ENCODE data around the gene OSBP. TPM values are rescaled to one million over a fixed set of nuclear protein-coding genes. Genes with fewer than 3 reads are reported as not detected.
A peak's percentile ranks its signal among the peaks of the same experiment; 100 is the strongest.

Gene OSBP
- total RNA-seq = 10 to 100 TPM; 41.2 to 44.3 TPM
- 29.1 TPM for polyA plus RNA-seq (2013, experiment 1 of 2)
- polyA plus RNA-seq (2013, experiment 2 of 2) = 28.9 TPM
- long read RNA-seq, experiment 1, full-length matches to known transcripts = 3 of 15 reads
- long read RNA-seq, experiment 1, partial matches to known transcripts = 4 of 15 reads
- long read RNA-seq, experiment 1, other reads (novel, unspliced or antisense) = 8 of 15 reads
- long read RNA-seq, experiment 2, full-length matches to known transcripts = 127 of 157 reads
- long read RNA-seq, experiment 2, partial matches to known transcripts = 8 of 157 reads
- long read RNA-seq, experiment 2, other reads (novel, unspliced or antisense) = 22 of 157 reads
- long read RNA-seq, experiment 3, full-length matches to known transcripts = 1 of 23 reads
- long read RNA-seq, experiment 3, partial matches to known transcripts = 18 of 23 reads
- long read RNA-seq, experiment 3, other reads (novel, unspliced or antisense) = 4 of 23 reads
- long read RNA-seq, experiment 4, partial matches to known transcripts = 5 of 8 reads
- long read RNA-seq, experiment 4, other reads (novel, unspliced or antisense) = 3 of 8 reads

DNA sequence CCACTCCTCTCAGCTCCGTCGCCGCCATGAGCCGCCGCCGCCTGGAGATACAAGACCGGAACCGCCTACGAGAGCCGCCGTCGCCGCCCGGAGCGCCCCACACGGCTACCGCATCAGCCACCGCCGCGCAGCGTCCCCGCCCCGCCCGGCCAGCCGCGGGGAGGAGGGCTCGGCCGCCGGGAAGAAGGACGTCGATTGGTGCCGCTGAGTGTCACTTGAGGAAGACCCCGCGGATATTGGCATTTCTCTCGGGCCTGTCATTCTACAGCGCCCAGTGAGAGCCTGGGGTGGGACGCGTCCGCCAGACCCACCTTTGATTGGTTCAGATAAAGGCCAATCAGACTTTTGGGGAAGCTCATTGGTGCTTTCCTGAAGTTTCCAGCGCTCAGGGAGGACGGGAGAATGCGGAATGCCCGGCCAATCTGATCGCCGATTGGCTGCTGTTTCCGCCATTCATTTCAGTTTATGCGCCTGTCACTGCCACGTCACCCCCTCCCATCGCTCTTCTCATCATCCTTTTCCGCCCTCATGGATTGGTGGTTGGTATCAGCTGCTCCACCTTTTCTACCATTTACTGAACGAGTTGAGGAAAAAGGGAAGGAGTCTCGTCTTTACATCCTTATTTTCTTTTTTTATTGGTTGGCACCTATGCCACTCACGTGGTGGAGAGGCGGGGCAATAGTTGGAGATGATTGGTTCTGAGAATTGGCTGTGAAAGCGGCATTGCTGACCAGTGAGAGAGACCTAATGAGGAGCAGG, at the start of gene OSBP:
Gene OSBP, minus strand, starts transcription at position 138 of the 759 bp plus-strand sequence. Its CDS starts 110 bp downstream, at position 28.
- WGBS, 2 experiments (ENCODE audit: insufficient coverage in 1 of 2, insufficient read length in 1 of 2) = 0% methylated on average over 20 to 55 of the region's 55 CpGs
- peaks cover 6% of the 10 kb centered on the region for H3K36me3 Mint-ChIP-seq (ENCODE audit: low read depth)
- DNase-seq = peak; percentile 100

DNA sequence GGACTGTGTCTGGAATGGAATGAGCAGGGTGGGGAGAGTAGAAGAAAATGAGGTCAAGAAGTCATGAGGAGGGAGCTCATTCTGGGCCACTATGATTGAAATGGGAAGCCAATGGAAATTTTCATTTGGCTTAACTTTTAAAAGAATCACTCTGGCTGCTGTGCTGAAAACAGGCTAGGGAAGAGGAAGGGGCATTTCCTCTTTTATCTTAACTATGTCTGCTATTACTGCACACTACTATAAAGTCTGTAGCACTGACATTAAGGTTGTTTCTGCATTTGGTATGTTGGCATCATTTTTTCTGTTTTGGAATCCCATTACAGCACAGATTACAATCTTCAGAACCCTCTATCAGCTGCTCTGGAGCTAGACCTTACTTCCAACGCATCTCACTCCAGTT, 45.0 kb upstream of the OSBP start:
- H3K4me1 Mint-ChIP-seq = peaks cover 5% of the 10 kb centered on the region
- no peaks in the 10 kb centered on the region for H3K27me3 Mint-ChIP-seq (ENCODE audit: insufficient read depth)
- no peaks in the 10 kb centered on the region for H3K9me3 Mint-ChIP-seq
- WGBS, 2 experiments (ENCODE audit: insufficient coverage in 1 of 2, insufficient read length in 1 of 2) = 92% methylated on average over 1 of the region's 1 CpG
- no peak overlapping the region for H3K4me3 Mint-ChIP-seq
- H3K36me3 ChIP-seq (ENCODE audit: control insufficient read depth, insufficient read depth, low read length) = peaks cover 97% of the 10 kb centered on the region
- no peak overlapping the region for H3K27ac ChIP-seq (ENCODE audit: low read depth, low read length)
- H3K36me3 Mint-ChIP-seq (ENCODE audit: low read depth) = peaks cover 68% of the 10 kb centered on the region
- H3K27me3 ChIP-seq (ENCODE audit: control insufficient read depth, insufficient read depth, low read length, poor library complexity, severe bottlenecking) = no peaks in the 10 kb centered on the region
- no peak for DNase-seq
- H3K27ac Mint-ChIP-seq = peak overlapping the region; percentile 73
- no peak for TF ChIP-seq CTCF (conservative IDR thresholded peaks at IDR 0.05)
- H3K9ac ChIP-seq (ENCODE audit: extremely low read depth, low read length, poor library complexity, severe bottlenecking) = no peak overlapping the region
- no peaks in the 10 kb centered on the region for H3K4me1 ChIP-seq (ENCODE audit: control insufficient read depth, insufficient read depth, low read length)
- H3K9me3 ChIP-seq (ENCODE audit: control insufficient read depth, low read length) = no peaks in the 10 kb centered on the region
- H3K4me3 ChIP-seq (ENCODE audit: low read length) = no peak overlapping the region

More for the DNA sequence above, at the start of gene OSBP:
- Histone ChIP-seq H3K27me3 (ENCODE audit: control insufficient read depth, insufficient read depth, low read length, poor library complexity, severe bottlenecking) (no peaks in the 10 kb centered on the region), H3K4me3 (ENCODE audit: low read length) (peak within 1 kb of the TSS; percentile 98), H3K9ac (ENCODE audit: extremely low read depth, low read length, poor library complexity, severe bottlenecking) (peak within 1 kb of the TSS; percentile 64), H3K27ac (ENCODE audit: low read depth, low read length) (peak within 1 kb of the TSS; percentile 66), H3K36me3 (ENCODE audit: control insufficient read depth, insufficient read depth, low read length) (peaks cover 17% of the 10 kb centered on the region), H3K9me3 (ENCODE audit: control insufficient read depth, low read length) (no peaks in the 10 kb centered on the region), H3K4me1 (ENCODE audit: control insufficient read depth, insufficient read depth, low read length) (peaks cover 8% of the 10 kb centered on the region)
- peak within 1 kb of the TSS; percentile 88 for H3K4me3 Mint-ChIP-seq
- TF ChIP-seq CTCF (conservative IDR thresholded peaks at IDR 0.05) = no peak
- H3K4me1 Mint-ChIP-seq = peaks cover 19% of the 10 kb centered on the region
- no peaks in the 10 kb centered on the region for H3K27me3 Mint-ChIP-seq (ENCODE audit: insufficient read depth)
- peak within 1 kb of the TSS; percentile 100 for H3K27ac Mint-ChIP-seq
- H3K9me3 Mint-ChIP-seq = no peaks in the 10 kb centered on the region

DNA sequence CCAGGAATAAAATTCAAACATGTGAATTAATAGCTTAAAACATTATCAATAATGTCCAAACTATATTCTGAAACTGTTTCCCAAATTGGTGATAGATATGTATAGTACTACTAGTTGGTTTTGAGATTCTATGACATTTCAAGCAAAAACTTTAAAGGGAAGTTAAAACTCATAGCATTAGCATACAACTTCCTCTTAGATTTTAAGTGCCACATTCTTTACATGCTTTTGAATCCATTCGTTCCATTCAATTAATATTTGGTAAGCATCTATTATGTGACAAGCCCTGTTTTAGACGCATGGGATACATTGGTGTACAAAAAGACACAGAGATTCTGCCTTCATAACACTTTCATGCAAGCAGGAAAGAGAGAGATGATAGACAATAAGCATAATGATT, 44.4 kb upstream of the OSBP start:
- Histone ChIP-seq H3K27me3 (ENCODE audit: control insufficient read depth, insufficient read depth, low read length, poor library complexity, severe bottlenecking) (no peaks in the 10 kb centered on the region), H3K9me3 (ENCODE audit: control insufficient read depth, low read length) (no peaks in the 10 kb centered on the region), H3K27ac (ENCODE audit: low read depth, low read length) (no peak overlapping the region), H3K9ac (ENCODE audit: extremely low read depth, low read length, poor library complexity, severe bottlenecking) (no peak overlapping the region), H3K4me3 (ENCODE audit: low read length) (no peak overlapping the region), H3K36me3 (ENCODE audit: control insufficient read depth, insufficient read depth, low read length) (peaks cover 98% of the 10 kb centered on the region), H3K4me1 (ENCODE audit: control insufficient read depth, insufficient read depth, low read length) (no peaks in the 10 kb centered on the region)
- no peak overlapping the region for H3K4me3 Mint-ChIP-seq
- H3K9me3 Mint-ChIP-seq = no peaks in the 10 kb centered on the region
- no peak overlapping the region for H3K27ac Mint-ChIP-seq
- DNase-seq = no peak
- peaks cover 5% of the 10 kb centered on the region for H3K4me1 Mint-ChIP-seq
- 97 to 100% methylated on average over 2 of the region's 2 CpGs for WGBS, 2 experiments (ENCODE audit: insufficient coverage in 1 of 2, insufficient read length in 1 of 2)
- TF ChIP-seq CTCF (conservative IDR thresholded peaks at IDR 0.05) = no peak
- H3K27me3 Mint-ChIP-seq (ENCODE audit: insufficient read depth) = no peaks in the 10 kb centered on the region
- peaks cover 69% of the 10 kb centered on the region for H3K36me3 Mint-ChIP-seq (ENCODE audit: low read depth)
